Right lobe of liver (tissue), 6 donors: ENCODE data around the gene MRPS6. TPM values are rescaled to one million over a fixed set of nuclear protein-coding genes. Genes with fewer than 3 reads are reported as not detected.

Experiments
- ATAC-seq, 4 donors: fragments of 200-7000 bp; cut with Tn5 transposase; one replicate each; pipeline ENCODE4 v1.9.1; 2020; ENCODE audit warnings: mild to moderate bottlenecking in 4 of 4, moderate library complexity in 4 of 4
- DNase-seq, 3 donors: peaks; one replicate each; pipeline ENCODE4 v3.0.0-alpha.2; 2020
- H3K27ac ChIP-seq, 3 donors: fragments of 200-600 bp; one replicate each; pipeline ENCODE4 v1.8.0; 2022
- H3K27me3 ChIP-seq, 2 donors: fragments of 200-600 bp; one replicate each; pipeline ENCODE4 v1.8.0; 2022
- H3K36me3 ChIP-seq, 4 donors: fragments of 200-600 bp; sonication (generic) in 1 of 4; one replicate each; pipeline versions ENCODE4 v1.5.1 to v1.8.0; 2017 to 2022; ENCODE audit warnings: control low read depth in 1 of 4
- H3K4me1 ChIP-seq, 4 donors: fragments of 200-600 bp; sonication (generic) in 1 of 4; one replicate each; pipeline versions ENCODE4 v1.5.1 to v1.8.0; 2017 to 2022; ENCODE audit warnings: control low read depth in 1 of 4
- H3K4me3 ChIP-seq, 3 donors: fragments of 200-600 bp; one replicate each; pipeline ENCODE4 v1.8.0; 2022
- H3K9me3 ChIP-seq, 4 donors: fragments of 200-600 bp; sonication (generic) in 1 of 4; one replicate each; pipeline versions ENCODE4 v1.5.1 to v1.8.0; 2017 to 2022; ENCODE audit warnings: control low read depth in 1 of 4
- POLR2A ChIP-seq: fragments of 450-650 bp; IDR thresholded peaks from one replicate; pipeline ENCODE4 v1.6.1; 2017; ENCODE audit warnings: antibody characterized with exemption, mild to moderate bottlenecking
- WGBS: methylation state at CpG from one replicate; pipeline ENCODE4 v1.1.6; 2018; ENCODE audit warnings: low coverage, low lambda C conversion rate; ENCODE audit not compliant: insufficient coverage; ENCODE audit errors: missing lambda C conversion rate; 5-methylcytosine and 5-hydroxymethylcytosine counted together
- intact Hi-C, 2 donors: fragments of 100-400 bp; cut with DNase I; formaldehyde crosslinking; loops; one replicate each; pipeline versions ENCODE4 v1.11.2 to v1.14.1; 2022
- total RNA-seq, 6 experiments: library from RNA; depleted of rRNA in 2 of 6; stranded (reverse); fragments of >200 nt in 2 of 6; fragmentation: NEBNext Ultra II Directional in 3 of 6; extraction: Animal tissue kit (Norgen Biotek cat#: 25700) in 3 of 6; gene quantifications; one replicate each; pipeline versions ENCODE4 v1.1.0 to v1.2.4, GENCODE V29; 2016 to 2023
- TF ChIP-seq, protein P1 (sequence below), 4 donors: fragments of 200-600 bp in 3 of 4; fragments of 450-650 bp in 1 of 4; IDR thresholded peaks; one replicate each; pipeline versions ENCODE4 v1.5.1 to v1.8.0; 2016 to 2022; ENCODE audit warnings: antibody characterized with exemption in 4 of 4, mild to moderate bottlenecking in 2 of 4
- donor health status: DM: no; HTN: yes; CAD: no.
- donor health status: DM: no; HTN: no; CAD: no.
- donor health status: DM: no; HTN: no; CAD: no.
- donor health status: DM: no; HTN: yes; CAD: no.
- donor health status: DM: no; HTN: yes; CAD: no.

The MRPS6 gene
- total RNA-seq, 6 experiments from 2014 or later, result 16.0 to 30.0 (median 24.5) TPM

DNA sequence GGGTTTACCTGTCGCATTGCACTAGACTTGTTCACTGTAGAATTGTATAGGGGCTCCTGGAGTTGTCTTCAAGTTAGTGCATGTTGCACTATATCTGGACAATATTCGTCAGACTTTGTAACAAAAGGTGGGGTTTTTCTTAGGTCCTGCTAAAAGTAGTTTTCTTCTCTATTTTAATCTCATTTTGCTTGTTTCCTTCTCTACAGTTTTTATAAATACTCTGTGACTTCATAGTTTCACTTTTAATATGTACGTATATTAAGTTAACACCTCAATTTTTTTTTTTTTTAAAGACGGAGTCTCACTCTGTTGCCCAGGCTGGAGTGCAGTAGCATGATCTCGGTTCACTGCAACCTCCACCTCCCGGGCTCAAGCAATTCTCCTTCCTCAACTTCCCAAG is 26.5 kb upstream of the MRPS6 start:
- no peak for TF ChIP-seq POLR2A
- TF ChIP-seq, protein P1, sequence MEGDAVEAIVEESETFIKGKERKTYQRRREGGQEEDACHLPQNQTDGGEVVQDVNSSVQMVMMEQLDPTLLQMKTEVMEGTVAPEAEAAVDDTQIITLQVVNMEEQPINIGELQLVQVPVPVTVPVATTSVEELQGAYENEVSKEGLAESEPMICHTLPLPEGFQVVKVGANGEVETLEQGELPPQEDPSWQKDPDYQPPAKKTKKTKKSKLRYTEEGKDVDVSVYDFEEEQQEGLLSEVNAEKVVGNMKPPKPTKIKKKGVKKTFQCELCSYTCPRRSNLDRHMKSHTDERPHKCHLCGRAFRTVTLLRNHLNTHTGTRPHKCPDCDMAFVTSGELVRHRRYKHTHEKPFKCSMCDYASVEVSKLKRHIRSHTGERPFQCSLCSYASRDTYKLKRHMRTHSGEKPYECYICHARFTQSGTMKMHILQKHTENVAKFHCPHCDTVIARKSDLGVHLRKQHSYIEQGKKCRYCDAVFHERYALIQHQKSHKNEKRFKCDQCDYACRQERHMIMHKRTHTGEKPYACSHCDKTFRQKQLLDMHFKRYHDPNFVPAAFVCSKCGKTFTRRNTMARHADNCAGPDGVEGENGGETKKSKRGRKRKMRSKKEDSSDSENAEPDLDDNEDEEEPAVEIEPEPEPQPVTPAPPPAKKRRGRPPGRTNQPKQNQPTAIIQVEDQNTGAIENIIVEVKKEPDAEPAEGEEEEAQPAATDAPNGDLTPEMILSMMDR (IDR thresholded peaks at IDR 0.05), result no peak
- no peak for DNase-seq
- no peaks in the 10 kb centered on the region for H3K27me3 ChIP-seq
- no peak for ATAC-seq
- WGBS, result 47% methylated on average over 6 of the region's 6 CpGs
- H3K4me3 ChIP-seq, result no peak overlapping the region
- intact Hi-C loops, result no loop called here
- no peaks in the 10 kb centered on the region for H3K36me3 ChIP-seq
- H3K27ac ChIP-seq, result no peak overlapping the region
- H3K9me3 ChIP-seq, result no peaks in the 10 kb centered on the region
- H3K4me1 ChIP-seq, result no peaks in the 10 kb centered on the region

DNA sequence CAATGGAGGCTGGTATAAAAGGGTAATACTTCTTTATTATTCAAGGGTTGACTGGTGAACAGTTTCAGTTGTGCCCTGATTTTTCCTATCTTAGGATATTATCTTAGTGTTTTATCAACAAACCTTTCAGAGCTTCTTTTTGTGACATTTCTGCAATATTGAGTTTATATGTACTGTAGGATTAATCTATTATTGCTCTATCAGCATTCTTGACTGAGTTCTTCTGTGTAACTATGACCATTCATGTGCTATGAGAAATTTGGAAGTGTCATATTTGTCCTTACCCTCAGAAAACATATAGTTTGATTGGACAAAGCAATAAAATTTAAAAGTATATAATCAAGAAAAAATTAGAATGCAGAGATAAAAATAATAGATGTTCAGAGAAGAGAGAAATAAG is 25.5 kb upstream of the MRPS6 start:
- DNase-seq, result no peak
- Histone ChIP-seq H3K9me3 (no peaks in the 10 kb centered on the region), H3K36me3 (no peaks in the 10 kb centered on the region), H3K27ac (no peak overlapping the region), H3K27me3 (no peaks in the 10 kb centered on the region), H3K4me3 (no peak overlapping the region), H3K4me1 (no peaks in the 10 kb centered on the region)
- no peak for ATAC-seq
- intact Hi-C loops, result no loop called here
- no peak for TF ChIP-seq POLR2A
- TF ChIP-seq, protein P1 (IDR thresholded peaks at IDR 0.05), result no peak

DNA sequence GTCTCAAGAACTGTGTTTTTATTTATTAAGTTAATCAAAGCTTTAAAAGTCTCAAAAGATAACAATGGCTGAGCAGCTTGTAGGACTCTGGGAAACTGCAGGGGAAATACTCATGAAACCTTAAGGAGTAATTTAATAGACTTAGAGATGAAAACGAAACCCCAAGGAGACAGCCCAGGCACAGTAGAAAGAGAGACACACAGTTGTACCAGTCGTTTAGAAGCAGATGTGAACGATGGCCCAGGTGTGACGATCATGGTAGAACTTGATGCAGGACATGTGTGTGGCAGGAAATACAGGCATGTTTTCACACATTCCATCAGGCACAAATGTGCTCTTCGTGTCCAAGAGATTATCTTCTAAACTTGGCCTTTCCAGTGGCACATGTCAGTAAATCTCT is 21.2 kb upstream of the MRPS6 start:
- no peaks in the 10 kb centered on the region for H3K9me3 ChIP-seq
- H3K27me3 ChIP-seq, result no peaks in the 10 kb centered on the region
- WGBS, result 64% methylated on average over 5 of the region's 5 CpGs
- H3K27ac ChIP-seq, result no peak overlapping the region
- TF ChIP-seq, protein P1 (IDR thresholded peaks at IDR 0.05), result no peak
- TF ChIP-seq POLR2A, result no peak
- DNase-seq (no peak), ATAC-seq (no peak)
- no peak overlapping the region for H3K4me3 ChIP-seq
- intact Hi-C loops, result no loop called here
- no peaks in the 10 kb centered on the region for H3K36me3 ChIP-seq
- no peaks in the 10 kb centered on the region for H3K4me1 ChIP-seq

DNA sequence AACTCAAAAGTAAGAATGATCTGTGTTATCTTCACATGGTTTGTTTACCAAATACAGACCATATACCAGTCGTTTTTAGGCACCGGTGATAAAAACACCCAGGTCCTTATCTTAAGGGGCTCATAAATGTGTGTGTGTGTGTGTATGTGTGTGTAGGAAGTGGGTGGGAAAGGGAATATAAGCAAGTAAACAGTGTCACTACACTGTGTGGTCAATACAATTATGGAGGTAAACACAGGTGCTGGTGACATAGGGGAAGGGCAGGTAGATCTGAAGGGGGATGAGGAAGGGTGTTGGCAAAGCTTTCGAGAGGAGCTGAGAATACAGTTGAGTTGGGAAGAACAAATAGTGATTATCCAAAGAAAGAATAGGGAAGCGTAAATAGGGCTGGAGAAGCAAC is 19.1 kb upstream of the MRPS6 start:
- no peaks in the 10 kb centered on the region for H3K4me1 ChIP-seq
- WGBS, result 72% methylated on average over 4 of the region's 4 CpGs
- H3K27me3 ChIP-seq, result no peaks in the 10 kb centered on the region
- intact Hi-C loops, result no loop called here
- no peak for DNase-seq
- no peak overlapping the region for H3K27ac ChIP-seq
- H3K4me3 ChIP-seq, result no peak overlapping the region
- no peak for ATAC-seq
- no peaks in the 10 kb centered on the region for H3K36me3 ChIP-seq
- TF ChIP-seq, protein P1 (IDR thresholded peaks at IDR 0.05), result no peak
- no peak for TF ChIP-seq POLR2A
- H3K9me3 ChIP-seq, result no peaks in the 10 kb centered on the region

DNA sequence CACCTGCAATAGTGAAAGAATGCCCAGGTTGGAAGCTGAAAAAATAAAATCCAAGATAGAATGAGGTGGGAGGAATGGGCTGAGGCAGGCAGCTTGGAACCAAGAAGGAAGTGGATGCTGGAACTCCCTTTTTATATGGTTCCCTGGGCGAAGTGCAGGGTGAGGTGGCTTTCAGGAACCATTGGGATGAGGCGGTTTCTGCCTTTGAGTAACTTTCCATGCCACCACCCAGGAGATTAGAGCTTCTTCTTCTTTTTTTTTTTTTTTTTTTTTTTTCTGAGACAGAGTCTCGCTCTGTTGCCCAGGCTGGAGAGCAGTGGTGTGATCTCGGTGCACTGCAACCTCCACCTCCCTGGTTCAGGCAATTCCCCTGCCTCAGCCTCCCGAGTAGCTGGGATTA is 17.8 kb upstream of the MRPS6 start:
- WGBS, result 94% methylated on average over 2 of the region's 5 CpGs
- ATAC-seq, result no peak
- no peaks in the 10 kb centered on the region for H3K36me3 ChIP-seq
- H3K9me3 ChIP-seq, result no peaks in the 10 kb centered on the region
- TF ChIP-seq, protein P1 (IDR thresholded peaks at IDR 0.05), result no peak
- no peak for TF ChIP-seq POLR2A
- intact Hi-C loops, result no loop called here
- H3K27ac ChIP-seq, result no peak overlapping the region
- DNase-seq, result no peak
- no peaks in the 10 kb centered on the region for H3K27me3 ChIP-seq
- no peaks in the 10 kb centered on the region for H3K4me1 ChIP-seq
- H3K4me3 ChIP-seq, result no peak overlapping the region
